Testis (tissue), 2 donors: ENCODE data around the gene GFPT2.

ENCODE experiments used
- CTCF ChIP-seq, 3 experiments: fragments of 450-650 bp in 2 of 3; fragments of 200-600 bp in 1 of 3; sonication (generic) in 1 of 3; IDR thresholded peaks; one replicate each; pipeline ENCODE4 v1.5.1; 2016 to 2019; ENCODE audit warnings: antibody characterized with exemption in 3 of 3, mild to moderate bottlenecking in 2 of 3, moderate library complexity in 1 of 3
- POLR2A ChIP-seq: fragments of 450-650 bp; IDR thresholded peaks from one replicate; pipeline ENCODE4 v1.6.1; 2017; ENCODE audit warnings: antibody characterized with exemption, mild to moderate bottlenecking, moderate library complexity

GRCh38 chr5:180336234-180337020, 16.7 kb downstream of the GFPT2 start:
- TF ChIP-seq CTCF (IDR thresholded peaks at IDR 0.05) (no peak), POLR2A (no peak)
